ENCODE data around the gene RELL2. TPM values are rescaled to one million over a fixed set of nuclear protein-coding genes. Genes with fewer than 3 reads are reported as not detected.
A peak's percentile ranks its signal among the peaks of the same experiment; 100 is the strongest.
"Not testable (repeated sequence)": the region's sequence is repeated elsewhere in the genome, so short reads cannot be mapped to it uniquely, and the experiment has no call there.

RELL2 gene, protein sequence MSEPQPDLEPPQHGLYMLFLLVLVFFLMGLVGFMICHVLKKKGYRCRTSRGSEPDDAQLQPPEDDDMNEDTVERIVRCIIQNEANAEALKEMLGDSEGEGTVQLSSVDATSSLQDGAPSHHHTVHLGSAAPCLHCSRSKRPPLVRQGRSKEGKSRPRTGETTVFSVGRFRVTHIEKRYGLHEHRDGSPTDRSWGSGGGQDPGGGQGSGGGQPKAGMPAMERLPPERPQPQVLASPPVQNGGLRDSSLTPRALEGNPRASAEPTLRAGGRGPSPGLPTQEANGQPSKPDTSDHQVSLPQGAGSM
- polyA plus RNA-seq (ENCODE audit: insufficient read length in 4 of 4): 1 to 10 TPM in 2 of 4 donors, under 1 TPM in 2; 0.55 to 2.0 (median 1.2) TPM

DNA sequence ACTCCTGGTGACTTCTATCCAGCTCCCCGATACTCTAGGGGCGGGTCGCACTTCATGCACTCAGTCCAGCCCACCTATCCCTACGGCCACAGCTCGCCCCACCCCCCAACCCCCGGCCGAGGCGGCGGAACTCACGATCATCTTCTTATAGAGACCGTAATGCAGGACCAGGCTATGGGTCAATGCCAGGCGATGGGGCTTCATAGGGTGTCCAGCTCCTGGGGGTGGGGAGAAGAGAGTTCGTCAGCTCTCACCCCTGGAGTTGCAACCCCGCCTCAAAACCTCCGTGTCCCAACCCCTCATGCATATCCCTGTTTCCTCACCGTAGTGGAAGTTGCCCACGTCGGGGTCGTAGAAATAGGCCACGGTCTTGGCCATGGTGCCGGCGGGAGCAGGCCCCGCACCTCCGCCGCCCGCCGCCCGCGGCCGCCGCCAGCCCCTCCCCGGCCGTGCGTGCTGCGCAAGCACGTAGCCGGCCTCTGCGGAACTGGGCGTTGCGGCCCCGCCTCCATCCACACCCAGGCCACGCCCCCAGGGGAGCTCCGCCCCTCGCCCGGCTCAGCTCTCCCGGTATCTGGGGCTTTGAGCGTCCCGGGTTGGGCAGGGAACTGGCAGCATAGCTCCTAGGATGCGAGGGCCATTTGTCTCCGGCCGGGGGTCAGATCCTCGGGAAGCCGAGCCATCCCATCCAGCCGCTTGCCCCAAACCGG lies at the start of gene RELL2, which contains the start of gene HDAC3:
RELL2 (plus strand) TSS at position 585 of the 710 bp plus-strand sequence. CDS start 1,229 bp downstream, outside the sequence.
HDAC3 (minus strand) TSS at position 437 of the 710 bp plus-strand sequence; CDS start at position 378, 59 bp downstream.
- DNase-seq (ENCODE audit: low read depth in 4 of 4, low spot score in 2 of 4): peak in 1 of 4 donors; percentile 85

DNA sequence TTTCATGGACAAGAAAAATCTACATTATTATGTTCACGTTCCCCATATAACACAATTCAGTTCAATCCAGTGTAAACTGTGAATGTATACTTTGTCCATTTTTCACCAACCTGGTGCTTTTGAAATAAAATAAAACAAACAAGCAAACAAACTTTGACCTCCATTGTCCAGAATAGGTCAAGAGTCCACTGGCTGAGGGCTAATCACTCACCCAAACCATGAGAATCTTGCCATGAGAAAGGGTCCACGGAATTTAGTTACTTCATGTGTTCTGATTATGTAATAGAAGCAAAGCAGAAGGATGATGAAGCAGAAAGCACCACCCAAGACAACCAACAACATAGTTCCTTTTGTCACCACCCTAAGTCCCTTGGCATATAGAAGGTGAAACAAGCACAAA lies 46.7 kb upstream of the RELL2 start:
- DNase-seq (ENCODE audit: low read depth in 4 of 4, low spot score in 2 of 4): no peak

DNA sequence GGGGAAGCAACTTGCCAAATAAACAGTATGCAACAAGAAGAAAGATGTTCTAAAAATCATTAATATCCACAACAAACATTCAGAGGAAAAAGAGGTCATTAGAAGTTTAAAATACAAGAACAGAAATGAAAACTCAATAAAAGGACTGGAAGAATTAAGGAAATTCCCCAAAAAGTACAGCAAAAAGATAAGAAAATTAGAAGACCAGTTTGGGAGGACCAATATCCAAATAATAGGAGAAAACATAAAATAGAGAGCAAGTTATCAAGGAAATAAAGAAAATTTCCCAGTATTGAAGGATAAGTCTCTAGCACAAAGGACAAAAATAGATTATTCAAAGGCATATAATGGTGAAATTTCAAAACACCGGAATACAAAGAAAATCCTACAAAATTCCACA lies 39.9 kb upstream of the RELL2 start:
- no peak for DNase-seq (ENCODE audit: low read depth in 4 of 4, low spot score in 2 of 4)

DNA sequence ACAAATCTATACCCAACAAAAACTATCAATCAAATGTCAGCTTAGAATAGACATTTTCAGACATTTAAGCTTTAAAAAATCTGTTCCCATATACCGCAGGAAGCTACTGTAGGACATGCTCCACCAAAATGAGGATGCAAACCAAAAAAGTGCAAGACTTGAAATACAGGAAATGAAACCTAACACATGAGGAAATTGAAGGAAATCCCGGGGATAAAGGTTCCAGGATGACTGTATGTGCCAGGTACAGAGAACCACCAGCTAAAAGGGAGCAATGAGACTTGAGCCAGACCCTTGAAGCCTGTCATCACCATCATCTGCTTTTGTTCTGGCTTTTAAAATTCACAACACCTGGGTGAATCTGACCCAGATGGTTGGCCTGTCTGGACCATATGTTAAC lies 39.4 kb upstream of the RELL2 start:
- DNase-seq (ENCODE audit: low read depth in 4 of 4, low spot score in 2 of 4): no peak

DNA sequence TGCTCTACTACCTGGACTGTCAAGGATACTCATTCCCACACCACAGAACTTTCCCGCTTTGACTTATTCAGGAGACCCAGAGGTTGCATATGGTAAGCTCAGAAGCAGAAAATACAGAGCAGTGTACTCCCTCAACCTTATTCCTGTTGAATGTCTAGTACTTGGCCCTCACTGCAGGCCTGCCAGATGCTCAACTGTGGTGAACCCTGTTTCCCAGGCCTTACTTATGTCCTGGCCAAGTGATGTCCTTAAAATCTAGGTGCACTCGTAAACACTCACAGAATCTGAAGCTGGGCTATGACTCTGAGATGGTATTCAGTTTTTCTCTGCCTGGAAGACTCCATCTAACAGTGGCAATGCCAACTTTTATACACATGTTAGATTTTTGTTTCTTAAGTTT lies 39.0 kb upstream of the RELL2 start:
- no peak for DNase-seq (ENCODE audit: low read depth in 4 of 4, low spot score in 2 of 4)

DNA sequence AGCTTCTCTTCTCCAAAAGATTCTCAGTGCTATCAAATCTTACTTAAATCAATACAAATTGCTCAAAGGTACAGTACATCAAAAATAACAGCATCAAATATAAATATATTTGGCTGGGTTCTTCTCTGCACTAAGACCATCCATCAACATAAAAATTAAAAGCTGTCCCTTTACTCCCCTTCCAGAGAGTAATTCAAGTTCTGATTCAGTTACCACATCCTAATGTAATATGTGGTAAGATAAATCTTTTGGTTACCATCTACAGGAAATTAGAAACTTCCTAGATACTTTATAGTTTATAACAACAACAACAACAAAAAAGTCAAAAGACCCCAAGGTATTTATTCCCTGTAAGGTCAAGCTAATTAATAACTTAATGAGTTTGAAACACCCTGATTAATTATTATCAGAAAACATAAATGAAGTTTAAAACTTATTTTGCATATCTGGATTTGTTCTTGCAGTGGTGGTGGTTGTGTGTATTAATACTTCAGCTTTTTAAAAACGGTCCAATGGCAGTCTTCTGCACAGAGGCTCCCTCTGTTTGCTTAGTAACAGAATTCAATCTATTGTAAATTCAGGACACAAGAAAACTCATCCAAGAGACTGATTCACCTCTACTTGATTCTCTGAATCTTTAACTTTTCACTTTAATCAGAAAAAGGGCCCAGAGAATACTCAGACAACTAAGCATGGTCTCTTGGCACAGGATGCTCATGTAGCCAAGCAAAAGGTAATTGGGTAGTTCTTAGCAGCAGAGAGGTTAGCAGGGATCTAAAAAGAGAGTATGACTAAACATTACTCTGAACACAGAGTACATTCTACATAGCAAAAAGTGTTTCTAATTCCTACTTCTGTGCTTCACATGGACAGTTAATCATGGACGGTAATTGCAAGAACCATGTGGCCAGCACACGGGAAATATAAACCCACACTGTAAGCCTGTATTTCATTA lies 38.1 kb upstream of the RELL2 start:
- no peak for DNase-seq (ENCODE audit: low read depth in 4 of 4, low spot score in 2 of 4)

DNA sequence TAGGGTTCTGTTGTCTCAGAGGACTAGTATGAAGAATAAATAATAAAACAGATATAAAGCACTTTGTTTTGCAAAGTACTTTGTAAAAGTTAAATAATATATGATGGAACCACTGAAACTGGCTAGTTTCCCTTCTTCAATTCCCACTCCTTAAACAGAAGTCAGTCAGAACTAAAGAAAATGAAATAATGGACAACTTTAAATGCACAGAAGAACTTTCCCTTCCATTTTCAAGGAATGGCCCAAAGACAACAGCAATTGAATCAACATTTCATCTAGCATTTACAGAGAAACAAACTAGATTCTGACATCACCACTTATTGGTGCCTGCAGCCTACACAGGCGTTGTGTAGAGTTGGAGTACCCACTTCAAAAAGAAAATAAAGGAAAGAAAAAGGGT lies 34.2 kb upstream of the RELL2 start:
- DNase-seq (ENCODE audit: low read depth in 4 of 4, low spot score in 2 of 4): no peak

DNA sequence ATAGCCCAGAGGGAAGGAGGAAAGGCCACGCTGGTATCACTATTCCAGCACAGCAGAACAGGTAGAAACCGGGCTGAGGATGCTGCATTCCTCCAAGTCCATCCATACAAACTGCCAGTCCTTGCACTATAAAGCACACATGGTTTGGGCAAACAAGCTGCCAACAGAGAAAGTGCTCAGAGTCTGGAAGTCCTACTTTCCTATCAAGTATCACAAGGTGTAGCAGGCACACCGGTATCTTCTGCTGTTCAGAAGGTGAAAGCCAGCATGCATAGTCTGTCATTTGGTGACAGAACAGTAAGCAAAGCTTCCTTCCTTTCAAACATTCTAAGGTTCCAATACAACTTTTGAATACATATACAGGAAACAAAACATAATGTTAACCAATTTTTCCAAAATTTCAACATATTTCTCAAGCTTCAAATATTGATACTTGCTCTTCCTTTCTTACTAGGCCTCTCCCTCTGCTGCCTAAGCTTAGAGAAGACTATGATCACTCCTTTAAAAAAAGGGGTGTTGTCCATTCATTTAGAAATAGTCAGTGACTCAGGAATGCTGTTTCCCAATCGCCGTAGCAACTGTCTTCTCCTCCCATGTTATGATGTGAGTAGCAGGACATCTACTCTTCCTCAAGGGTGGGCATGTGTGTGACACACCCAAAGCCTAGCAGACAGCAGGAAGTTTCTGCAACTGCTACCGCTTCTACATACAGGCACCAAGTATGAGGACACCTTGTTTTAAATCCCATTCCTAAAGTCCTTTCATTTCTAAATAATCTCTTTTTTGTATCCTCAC lies 32.7 kb upstream of the RELL2 start:
- no peak for DNase-seq (ENCODE audit: low read depth in 4 of 4, low spot score in 2 of 4)

DNA sequence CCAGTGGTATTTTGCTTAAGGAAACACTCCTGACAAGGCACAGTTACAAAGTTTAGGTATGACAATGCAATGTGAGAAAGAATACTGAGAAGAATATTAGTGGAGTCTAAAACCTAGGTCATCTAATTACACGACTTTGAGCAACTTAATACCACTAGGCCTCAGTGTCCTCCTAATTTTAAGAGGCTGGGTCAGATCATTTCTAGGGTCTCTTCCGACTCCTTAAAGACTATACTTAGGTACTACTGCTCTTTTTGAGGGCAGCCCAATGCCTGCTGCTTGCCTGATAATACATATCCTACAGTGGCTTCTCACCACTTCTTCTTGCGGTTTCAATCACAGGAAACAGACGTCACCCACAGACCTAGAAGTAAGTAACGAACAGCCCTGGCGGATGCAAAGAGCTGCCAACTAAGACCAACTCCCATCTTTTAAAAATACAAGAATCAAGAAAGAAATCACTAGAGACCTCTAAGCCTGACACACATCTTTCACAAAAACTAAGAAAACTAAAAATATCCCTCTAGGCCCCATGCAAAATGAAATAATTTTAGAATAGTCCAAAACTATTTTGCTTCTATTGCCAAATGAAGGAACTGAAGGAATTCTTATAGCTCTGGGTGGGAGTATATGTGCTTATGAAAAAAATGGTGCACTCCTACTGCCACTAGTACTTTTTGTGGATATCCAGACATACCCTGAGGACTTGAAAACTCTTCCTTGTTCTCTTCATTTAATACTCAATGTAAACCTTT lies 31.1 kb upstream of the RELL2 start:
- DNase-seq (ENCODE audit: low read depth in 4 of 4, low spot score in 2 of 4): no peak

DNA sequence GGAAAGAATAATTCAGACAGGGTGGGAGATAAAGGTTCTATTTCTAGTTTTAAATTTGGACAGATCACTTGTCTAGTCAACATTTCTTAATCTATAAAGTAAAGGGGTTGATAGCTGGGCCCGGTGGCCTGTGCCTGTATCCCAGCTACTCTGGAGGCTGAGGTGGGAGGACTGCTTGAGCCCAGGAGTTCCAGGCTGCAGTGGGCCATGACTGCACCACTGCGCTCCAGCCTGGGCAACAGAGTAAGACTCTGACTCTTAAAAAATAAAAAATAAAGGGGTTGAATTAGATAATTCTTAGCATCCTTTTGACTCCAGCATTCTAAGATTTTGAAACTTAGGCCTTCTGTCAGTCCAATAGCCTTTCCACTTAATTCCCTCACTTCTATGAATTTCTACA lies 28.8 kb upstream of the RELL2 start:
- DNase-seq (ENCODE audit: low read depth in 4 of 4, low spot score in 2 of 4): no peak

DNA sequence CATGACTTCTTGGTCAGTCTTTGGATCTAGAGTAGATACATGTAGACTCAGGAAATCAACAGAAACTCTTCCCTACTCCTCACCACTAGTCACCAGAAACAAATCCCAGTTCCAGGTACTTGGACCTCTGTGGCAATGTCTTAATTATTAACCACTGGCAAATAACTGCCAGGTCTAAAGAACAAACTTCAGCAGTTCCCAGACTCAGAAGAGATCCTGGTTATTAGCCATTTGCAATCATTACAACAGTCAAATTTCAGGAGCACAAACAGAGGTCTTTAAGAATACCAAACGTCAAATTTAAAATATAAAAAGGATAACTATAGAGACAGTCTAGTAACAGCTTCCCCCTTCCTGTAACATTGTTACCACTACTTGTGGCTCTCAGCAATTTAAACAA lies 28.2 kb upstream of the RELL2 start:
- no peak for DNase-seq (ENCODE audit: low read depth in 4 of 4, low spot score in 2 of 4)

DNA sequence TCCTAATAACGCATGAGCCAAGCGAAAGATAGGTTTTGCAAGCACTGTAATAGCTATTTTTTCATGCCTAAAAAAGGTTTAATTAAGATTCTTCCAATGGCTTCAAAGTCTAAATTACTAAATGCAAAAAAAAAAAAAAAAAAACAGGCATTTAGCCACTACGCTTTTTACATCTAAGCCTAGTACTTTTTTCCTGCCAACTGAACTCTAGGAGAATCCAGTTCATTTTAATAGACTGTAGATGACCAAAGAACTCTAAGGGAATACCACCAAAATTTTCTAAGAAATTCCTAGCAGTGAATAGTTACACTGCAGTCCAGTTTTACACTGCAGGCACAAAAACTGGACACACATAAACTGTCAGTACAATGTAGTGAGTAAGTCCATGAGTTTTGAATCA lies 27.8 kb upstream of the RELL2 start:
- no peak for DNase-seq (ENCODE audit: low read depth in 4 of 4, low spot score in 2 of 4)

DNA sequence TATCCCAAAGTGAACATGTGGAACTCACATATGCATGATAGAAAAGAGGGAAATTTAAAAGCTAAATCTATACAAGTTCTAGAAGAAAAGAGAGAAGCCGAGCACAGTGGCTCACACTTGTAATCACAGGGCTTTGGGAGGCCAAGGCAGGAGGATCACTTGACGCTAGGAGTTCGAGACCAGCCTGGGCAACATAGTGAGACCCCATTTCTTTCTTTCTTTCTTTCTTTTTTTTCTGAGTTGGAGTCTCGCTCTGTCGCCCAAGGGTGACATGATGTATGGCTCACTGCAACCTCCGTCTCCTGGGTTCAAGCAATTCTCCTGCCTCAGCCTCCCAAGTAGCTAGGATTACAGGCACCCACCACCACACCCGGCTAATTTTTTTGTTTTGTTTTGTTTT lies 26.9 kb upstream of the RELL2 start:
- DNase-seq (ENCODE audit: low read depth in 4 of 4, low spot score in 2 of 4): not testable (repeated sequence)

DNA sequence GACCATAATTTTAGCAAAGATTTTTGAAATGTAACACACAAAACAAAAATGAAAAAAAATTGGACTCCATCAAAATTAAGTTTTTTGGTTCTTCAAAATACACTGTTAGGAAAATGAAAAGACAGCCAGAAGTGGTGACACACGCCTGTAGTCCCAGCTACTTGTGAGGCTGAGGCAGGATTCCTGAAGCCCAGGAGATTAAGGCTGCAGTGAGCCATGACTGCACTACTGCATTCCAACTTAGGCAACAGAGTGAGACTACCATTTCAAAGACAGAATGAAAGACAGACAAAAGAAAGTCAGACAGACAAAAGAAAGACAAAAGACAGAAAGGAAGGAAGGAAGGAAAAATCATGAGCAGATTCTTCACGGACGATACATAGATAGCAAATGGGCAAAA lies 25.5 kb upstream of the RELL2 start:
- no peak for DNase-seq (ENCODE audit: low read depth in 4 of 4, low spot score in 2 of 4)

DNA sequence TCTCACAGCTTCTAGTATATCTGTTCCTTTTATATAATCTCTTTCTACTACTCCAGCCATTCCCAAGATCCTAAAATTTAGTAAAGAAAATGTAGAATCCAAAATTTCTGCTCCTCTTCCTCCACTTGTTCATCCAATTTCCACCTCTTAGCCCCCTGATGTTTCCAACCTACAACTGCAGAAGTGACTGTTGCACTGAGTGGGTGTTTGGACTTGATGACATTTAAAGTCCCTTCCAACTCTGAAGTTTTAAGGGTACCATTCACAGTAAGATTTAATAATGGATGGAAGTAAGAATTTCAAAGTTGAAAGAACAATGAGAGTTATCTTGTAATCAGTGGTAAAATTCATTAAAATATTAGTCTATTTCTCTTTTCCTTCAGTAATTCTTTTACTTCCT lies 23.5 kb upstream of the RELL2 start:
- DNase-seq (ENCODE audit: low read depth in 4 of 4, low spot score in 2 of 4): no peak

DNA sequence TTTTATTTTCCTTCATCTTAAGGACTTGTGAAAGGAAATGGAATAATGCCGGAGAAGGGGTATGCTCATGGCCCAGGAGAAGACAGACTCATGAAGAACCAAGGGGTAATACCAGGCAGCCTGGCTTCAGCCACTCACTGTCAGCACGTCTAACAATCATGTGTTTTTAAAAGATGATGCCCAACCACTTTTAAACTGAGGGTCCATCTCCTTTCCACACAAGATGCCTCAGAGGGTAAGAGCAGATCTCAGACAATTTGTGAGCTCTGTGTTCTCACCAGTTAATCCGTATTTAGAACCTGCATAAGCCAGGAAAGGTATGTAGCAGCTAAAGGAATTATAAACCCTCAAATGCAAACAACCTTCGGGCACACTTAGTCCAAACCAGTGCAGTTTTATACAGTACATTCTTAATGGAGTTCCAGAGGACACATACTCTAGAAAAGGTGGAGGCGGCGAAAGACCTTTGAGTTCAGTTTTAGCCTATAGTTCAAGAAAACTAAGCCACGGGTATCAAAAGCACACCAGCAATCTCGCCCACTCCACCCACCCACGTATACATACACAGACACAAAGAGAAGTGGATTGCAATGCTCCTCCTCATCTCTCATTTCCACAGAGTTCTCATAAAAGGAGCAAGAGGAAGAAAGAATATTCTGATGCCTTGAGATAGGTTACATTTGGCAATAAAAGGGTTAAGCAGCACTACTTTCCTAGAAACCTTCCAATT lies 20.6 kb upstream of the RELL2 start:
- DNase-seq (ENCODE audit: low read depth in 4 of 4, low spot score in 2 of 4): no peak

DNA sequence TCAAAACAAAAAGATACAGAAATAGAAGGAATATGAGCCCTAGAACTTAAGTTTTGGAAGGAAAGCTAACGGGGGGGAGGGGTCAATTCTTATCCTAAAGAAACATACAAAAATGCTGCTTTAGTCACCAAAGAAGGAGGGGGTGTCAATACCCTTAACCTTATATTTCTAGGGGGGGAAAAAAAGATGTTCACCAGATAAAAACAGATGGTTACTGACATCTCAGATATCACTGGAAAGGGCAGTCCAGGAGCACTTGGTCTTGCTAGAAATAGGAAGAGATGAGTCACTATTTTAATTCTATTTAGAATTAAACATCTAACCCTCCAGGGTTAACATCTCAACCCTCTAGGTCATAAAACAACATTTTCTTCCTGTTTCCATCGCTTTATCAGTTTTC lies 19.7 kb upstream of the RELL2 start:
- no peak for DNase-seq (ENCODE audit: low read depth in 4 of 4, low spot score in 2 of 4)

DNA sequence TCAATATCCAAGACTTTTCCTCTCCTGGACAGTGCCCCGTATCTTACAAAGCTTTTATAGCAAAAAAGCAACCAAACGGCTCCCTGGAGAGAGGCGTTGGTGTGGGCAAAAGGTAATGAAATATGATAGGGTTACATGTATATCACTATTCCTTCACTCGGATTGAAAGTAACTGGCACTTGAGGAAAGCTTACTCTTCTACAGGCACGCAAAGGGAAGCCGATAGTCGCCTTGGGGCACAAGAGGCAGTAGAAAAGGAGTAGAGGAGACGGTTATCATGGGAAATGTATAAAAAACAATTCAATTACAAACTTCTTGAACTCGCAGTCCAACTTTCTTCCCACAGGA lies 19.1 kb upstream of the RELL2 start:
- DNase-seq (ENCODE audit: low read depth in 4 of 4, low spot score in 2 of 4): peak in 1 of 4 donors; percentile 10

Data from left renal cortex interstitium (tissue), 4 donors.